Progenitor cell of endocrine pancreas (in vitro differentiated cells): Measurements from ENCODE around the gene EHD3. TPM values are rescaled to one million over a fixed set of nuclear protein-coding genes. Genes with fewer than 3 reads are reported as not detected.

ENCODE experiments used
- DNase-seq: peaks from one replicate; pipeline ENCODE4 v3.0.0; 2021; ENCODE audit warnings: low spot score; ENCODE audit not compliant: unreplicated experiment
- H3K27ac Mint-ChIP-seq: 2 replicates; pipeline ENCODE4 v1.8.0; 2021; ENCODE audit warnings: mild to moderate bottlenecking, moderate library complexity, mixed read lengths
- H3K27me3 Mint-ChIP-seq: 2 replicates; pipeline ENCODE4 v1.8.0; 2021; ENCODE audit warnings: mixed read lengths
- H3K36me3 Mint-ChIP-seq: 2 replicates; pipeline ENCODE4 v1.8.0; 2022; ENCODE audit warnings: mixed read lengths; ENCODE audit not compliant: insufficient read depth
- H3K4me1 Mint-ChIP-seq: 2 replicates; pipeline ENCODE4 v1.8.0; 2021; ENCODE audit warnings: low read depth, mixed read lengths
- H3K4me3 Mint-ChIP-seq: 2 replicates; pipeline ENCODE4 v1.8.0; 2021; ENCODE audit warnings: low read depth, mild to moderate bottlenecking, moderate library complexity, mixed read lengths
- H3K9me3 Mint-ChIP-seq: 2 replicates; pipeline ENCODE4 v1.8.0; 2021; ENCODE audit warnings: low read depth, mixed read lengths
- total RNA-seq: library from RNA; stranded (reverse); gene quantifications from 2 replicates; pipeline ENCODE4 v1.2.1, GENCODE V29; 2021
- TF ChIP-seq, protein P1 (sequence below): fragments of 200-600 bp; sonication (generic); IDR thresholded peaks from one replicate; pipeline ENCODE4 v1.5.0; 2021; ENCODE audit warnings: antibody characterized with exemption, mild to moderate bottlenecking; ENCODE audit not compliant: unreplicated experiment

EHD3 gene
- total RNA-seq, 1 donor from 2014 or later = 7.0 TPM

DNA sequence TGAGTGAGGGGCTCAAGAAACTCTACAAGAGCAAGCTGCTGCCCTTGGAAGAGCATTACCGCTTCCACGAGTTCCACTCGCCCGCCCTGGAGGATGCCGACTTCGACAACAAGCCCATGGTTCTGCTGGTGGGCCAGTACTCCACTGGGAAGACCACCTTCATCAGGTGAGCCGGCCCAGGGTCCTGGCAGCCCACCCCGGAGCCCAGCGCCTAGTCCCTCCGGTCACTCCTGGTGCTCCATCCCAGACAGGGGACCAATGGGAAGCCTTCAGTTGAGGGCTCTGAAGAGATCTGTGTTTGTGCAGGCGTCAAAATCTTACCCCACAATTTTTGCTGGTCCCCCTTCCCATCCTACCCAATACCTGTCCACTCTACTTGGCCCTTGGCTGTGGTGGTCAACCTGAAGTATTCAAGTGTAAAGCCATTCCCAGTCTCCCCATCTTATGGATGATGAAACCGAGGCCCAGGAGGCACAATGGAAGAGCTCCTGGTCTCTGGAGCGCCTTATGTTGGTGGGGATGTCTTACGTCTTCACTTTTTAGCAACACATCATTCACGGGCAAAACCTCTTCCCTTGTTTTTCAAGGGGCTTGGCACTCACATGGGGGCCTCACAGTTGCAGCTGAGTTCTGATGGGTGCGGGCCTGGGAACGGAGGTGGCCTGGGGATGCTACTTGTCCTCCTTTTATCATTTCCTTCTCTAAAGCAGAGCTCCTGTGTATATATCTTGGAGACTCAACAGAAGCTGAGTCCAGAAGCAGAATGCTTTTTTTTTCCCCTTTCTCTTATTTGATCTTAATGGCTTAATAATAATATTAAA, 941 bp downstream of the EHD3 start:
- peaks cover 1% of the 10 kb centered on the region for H3K36me3 Mint-ChIP-seq
- H3K27ac Mint-ChIP-seq = no peak overlapping the region
- DNase-seq = no peak
- H3K27me3 Mint-ChIP-seq = peaks cover 4% of the 10 kb centered on the region
- TF ChIP-seq, protein P1, sequence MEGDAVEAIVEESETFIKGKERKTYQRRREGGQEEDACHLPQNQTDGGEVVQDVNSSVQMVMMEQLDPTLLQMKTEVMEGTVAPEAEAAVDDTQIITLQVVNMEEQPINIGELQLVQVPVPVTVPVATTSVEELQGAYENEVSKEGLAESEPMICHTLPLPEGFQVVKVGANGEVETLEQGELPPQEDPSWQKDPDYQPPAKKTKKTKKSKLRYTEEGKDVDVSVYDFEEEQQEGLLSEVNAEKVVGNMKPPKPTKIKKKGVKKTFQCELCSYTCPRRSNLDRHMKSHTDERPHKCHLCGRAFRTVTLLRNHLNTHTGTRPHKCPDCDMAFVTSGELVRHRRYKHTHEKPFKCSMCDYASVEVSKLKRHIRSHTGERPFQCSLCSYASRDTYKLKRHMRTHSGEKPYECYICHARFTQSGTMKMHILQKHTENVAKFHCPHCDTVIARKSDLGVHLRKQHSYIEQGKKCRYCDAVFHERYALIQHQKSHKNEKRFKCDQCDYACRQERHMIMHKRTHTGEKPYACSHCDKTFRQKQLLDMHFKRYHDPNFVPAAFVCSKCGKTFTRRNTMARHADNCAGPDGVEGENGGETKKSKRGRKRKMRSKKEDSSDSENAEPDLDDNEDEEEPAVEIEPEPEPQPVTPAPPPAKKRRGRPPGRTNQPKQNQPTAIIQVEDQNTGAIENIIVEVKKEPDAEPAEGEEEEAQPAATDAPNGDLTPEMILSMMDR = no peak
- H3K4me3 Mint-ChIP-seq = peak overlapping the region; percentile 78
- no peaks in the 10 kb centered on the region for H3K9me3 Mint-ChIP-seq
- peaks cover 15% of the 10 kb centered on the region for H3K4me1 Mint-ChIP-seq

DNA sequence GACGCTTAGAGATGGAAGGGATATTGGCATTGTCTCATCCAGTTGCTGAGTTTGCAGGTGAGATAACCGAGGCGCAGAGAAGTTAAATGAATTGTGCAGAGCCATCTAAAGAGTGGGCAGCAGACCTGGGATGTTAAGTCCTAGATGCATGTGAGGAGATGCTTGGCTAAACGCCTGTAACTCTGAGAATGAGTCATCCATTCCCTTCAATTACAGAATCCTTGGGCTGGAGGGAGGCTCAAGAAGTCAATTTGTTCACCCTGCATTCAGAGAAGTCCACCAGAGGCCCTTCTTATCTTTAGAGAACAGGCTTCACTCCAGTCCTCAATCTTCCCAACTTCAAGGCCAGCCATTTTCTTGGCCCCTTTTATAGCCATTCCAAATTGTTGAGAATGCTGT, 1.6 kb downstream of the EHD3 start:
- H3K4me3 Mint-ChIP-seq = no peak overlapping the region
- TF ChIP-seq, protein P1 = no peak
- H3K27me3 Mint-ChIP-seq = peaks cover 4% of the 10 kb centered on the region
- no peaks in the 10 kb centered on the region for H3K9me3 Mint-ChIP-seq
- no peak for DNase-seq
- H3K36me3 Mint-ChIP-seq = peaks cover 1% of the 10 kb centered on the region
- no peak overlapping the region for H3K27ac Mint-ChIP-seq
- peaks cover 18% of the 10 kb centered on the region for H3K4me1 Mint-ChIP-seq

DNA sequence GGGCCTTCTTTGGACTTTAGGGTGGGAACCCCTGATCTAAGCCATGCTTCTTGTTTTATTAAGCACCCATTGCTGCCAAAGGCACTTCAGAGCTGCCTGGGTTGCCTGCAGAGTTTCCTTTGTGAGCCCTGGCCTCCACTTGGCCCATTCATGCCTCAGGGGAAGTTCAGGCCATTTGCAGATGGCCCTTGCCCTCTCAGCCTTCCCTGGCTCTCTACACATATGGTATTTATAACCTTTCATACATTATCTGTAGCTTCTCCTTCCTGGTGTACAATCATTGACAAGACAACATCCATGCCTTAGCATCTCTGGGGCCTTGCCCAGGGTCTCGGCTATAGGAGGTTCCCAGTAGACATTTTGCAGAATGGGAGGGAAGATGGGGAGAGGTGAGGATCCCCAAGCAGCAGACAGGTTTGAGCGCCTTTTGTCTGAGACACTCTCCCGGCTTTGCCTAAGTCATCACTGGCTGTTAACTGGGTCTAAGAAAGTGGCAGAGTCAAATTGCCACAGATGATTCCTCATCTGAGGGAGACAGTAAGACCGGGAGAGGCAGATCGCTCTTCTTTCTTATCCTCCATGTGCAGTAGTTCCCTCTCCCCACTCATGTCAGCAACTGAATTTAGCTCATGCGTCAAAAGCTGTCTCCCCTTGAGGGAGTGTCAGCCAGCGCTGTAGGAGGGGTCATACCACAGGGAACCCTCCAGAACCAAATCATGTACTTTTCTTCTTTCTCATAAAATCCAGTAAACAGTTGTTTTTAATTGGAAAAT, 2.7 kb downstream of the EHD3 start:
- no peak for DNase-seq
- Mint-ChIP-seq H3K4me3 (no peak overlapping the region), H3K27me3 (peaks cover 4% of the 10 kb centered on the region), H3K36me3 (peaks cover 1% of the 10 kb centered on the region), H3K9me3 (no peaks in the 10 kb centered on the region), H3K27ac (no peak overlapping the region), H3K4me1 (peaks cover 18% of the 10 kb centered on the region)
- TF ChIP-seq, protein P1 = no peak

DNA sequence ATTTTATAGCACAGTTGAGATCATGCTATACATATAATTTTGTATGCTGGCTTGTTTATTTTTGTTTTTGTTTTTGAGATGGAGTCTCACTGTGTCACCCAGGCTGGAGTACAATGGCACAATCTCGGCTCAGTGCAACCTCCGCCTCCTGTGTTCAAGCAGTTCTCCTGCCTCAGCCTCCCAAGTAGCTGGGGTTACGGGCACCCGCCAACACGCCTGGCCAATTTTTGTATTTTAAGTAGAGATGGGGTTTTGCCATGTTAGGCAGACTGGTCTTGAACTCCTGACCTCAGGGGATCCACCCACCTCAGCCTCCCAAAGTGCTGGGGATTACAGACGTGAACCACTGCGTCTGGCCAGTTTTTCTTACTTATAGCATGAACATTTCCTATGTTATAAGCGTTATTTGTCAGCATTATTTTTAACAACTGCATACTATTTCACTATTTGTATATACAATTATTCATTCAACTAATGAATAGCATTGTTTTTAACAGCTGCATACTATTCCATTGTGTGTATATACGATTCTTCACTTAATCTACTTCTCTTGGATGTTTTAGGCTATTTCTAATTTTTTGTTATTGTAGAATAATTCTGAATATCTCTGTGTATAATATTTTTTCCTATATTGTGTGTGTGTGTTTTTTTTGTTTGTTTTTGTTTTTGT, 3.5 kb downstream of the EHD3 start:
- TF ChIP-seq, protein P1 = no peak
- no peaks in the 10 kb centered on the region for H3K9me3 Mint-ChIP-seq
- H3K4me3 Mint-ChIP-seq = no peak overlapping the region
- peaks cover 1% of the 10 kb centered on the region for H3K36me3 Mint-ChIP-seq
- peaks cover 4% of the 10 kb centered on the region for H3K27me3 Mint-ChIP-seq
- peaks cover 16% of the 10 kb centered on the region for H3K4me1 Mint-ChIP-seq
- H3K27ac Mint-ChIP-seq = no peak overlapping the region
- no peak for DNase-seq
